ENCODE measurements around the gene BCL7C.

BCL7C gene

GRCh38 chr16:30838876-30839471, 54.9 kb downstream of the BCL7C start:
- no peak overlapping the region; the same call in 1 of the 2 replicates for H3K27ac ChIP-seq (ENCODE audit: low read depth, low read length)
- no peak overlapping the region for H3K4me3 ChIP-seq (ENCODE audit: low read length)
- H3K9me3 ChIP-seq (ENCODE audit: insufficient read depth, low read depth, low read length) = peaks cover 3% of the 10 kb centered on the region; the same call in 1 of the 2 replicates
- H3K27me3 ChIP-seq (ENCODE audit: insufficient read depth, low read length) = no peaks in the 10 kb centered on the region
- H3K36me3 ChIP-seq (ENCODE audit: insufficient read depth, low read length) = no peaks in the 10 kb centered on the region
- H3K4me1 ChIP-seq (ENCODE audit: insufficient read depth, low read length) = peaks cover 4% of the 10 kb centered on the region; the same call in 1 of the 2 replicates
- WGBS = 95% methylated on average over 3 of the region's 3 CpGs
- no peak overlapping the region for H3K9ac ChIP-seq (ENCODE audit: low read depth, low read length)

- no peaks in the 10 kb centered on the region for H3K27me3 ChIP-seq (ENCODE audit: insufficient read depth, low read length)
- no peak overlapping the region for H3K4me3 ChIP-seq (ENCODE audit: low read length)
- no peak overlapping the region for H3K9ac ChIP-seq (ENCODE audit: low read depth, low read length)
- no peak overlapping the region for H3K27ac ChIP-seq (ENCODE audit: low read depth, low read length)
- no peaks in the 10 kb centered on the region for H3K36me3 ChIP-seq (ENCODE audit: insufficient read depth, low read length)
- peaks cover 4% of the 10 kb centered on the region; the same call in 1 of the 2 replicates for H3K4me1 ChIP-seq (ENCODE audit: insufficient read depth, low read length)
- WGBS = 92% methylated on average over 1 of the region's 1 CpG
- H3K9me3 ChIP-seq (ENCODE audit: insufficient read depth, low read depth, low read length) = peaks cover 3% of the 10 kb centered on the region; the same call in 1 of the 2 replicates
Measured at GRCh38 chr16:30837904-30838303, 56.0 kb downstream of the BCL7C start.
